ENCODE data around the gene EN1. TPM values are rescaled to one million over a fixed set of nuclear protein-coding genes. Genes with fewer than 3 reads are reported as not detected.
A peak's percentile ranks its signal among the peaks of the same experiment; 100 is the strongest.

The EN1 gene
- total RNA-seq, 1 donor from 2014 or later = not detected

- Mint-ChIP-seq H3K9me3 (ENCODE audit: low read depth) (no peaks in the 10 kb centered on the region), H3K27ac (ENCODE audit: unreplicated experiment) (no peak overlapping the region), H3K27me3 (ENCODE audit: low read depth) (peaks cover 47% of the 10 kb centered on the region), H3K4me1 (ENCODE audit: low read depth) (no peaks in the 10 kb centered on the region), H3K36me3 (ENCODE audit: low read depth) (no peaks in the 10 kb centered on the region), H3K4me3 (ENCODE audit: unreplicated experiment) (no peak overlapping the region)
- no peak for DNase-seq (ENCODE audit: low spot score)
- TF ChIP-seq, protein P1, sequence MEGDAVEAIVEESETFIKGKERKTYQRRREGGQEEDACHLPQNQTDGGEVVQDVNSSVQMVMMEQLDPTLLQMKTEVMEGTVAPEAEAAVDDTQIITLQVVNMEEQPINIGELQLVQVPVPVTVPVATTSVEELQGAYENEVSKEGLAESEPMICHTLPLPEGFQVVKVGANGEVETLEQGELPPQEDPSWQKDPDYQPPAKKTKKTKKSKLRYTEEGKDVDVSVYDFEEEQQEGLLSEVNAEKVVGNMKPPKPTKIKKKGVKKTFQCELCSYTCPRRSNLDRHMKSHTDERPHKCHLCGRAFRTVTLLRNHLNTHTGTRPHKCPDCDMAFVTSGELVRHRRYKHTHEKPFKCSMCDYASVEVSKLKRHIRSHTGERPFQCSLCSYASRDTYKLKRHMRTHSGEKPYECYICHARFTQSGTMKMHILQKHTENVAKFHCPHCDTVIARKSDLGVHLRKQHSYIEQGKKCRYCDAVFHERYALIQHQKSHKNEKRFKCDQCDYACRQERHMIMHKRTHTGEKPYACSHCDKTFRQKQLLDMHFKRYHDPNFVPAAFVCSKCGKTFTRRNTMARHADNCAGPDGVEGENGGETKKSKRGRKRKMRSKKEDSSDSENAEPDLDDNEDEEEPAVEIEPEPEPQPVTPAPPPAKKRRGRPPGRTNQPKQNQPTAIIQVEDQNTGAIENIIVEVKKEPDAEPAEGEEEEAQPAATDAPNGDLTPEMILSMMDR (IDR thresholded peaks at IDR 0.05) = peak; percentile 91
Measured at GRCh38 chr2:118865106-118865505, 17.7 kb upstream of the EN1 start.

- Mint-ChIP-seq H3K9me3 (ENCODE audit: low read depth) (no peaks in the 10 kb centered on the region), H3K4me3 (ENCODE audit: unreplicated experiment) (no peak overlapping the region), H3K27ac (ENCODE audit: unreplicated experiment) (no peak overlapping the region), H3K36me3 (ENCODE audit: low read depth) (no peaks in the 10 kb centered on the region), H3K27me3 (ENCODE audit: low read depth) (peaks cover 51% of the 10 kb centered on the region), H3K4me1 (ENCODE audit: low read depth) (no peaks in the 10 kb centered on the region)
- TF ChIP-seq, protein P1 (IDR thresholded peaks at IDR 0.05) = no peak
- DNase-seq (ENCODE audit: low spot score) = no peak
Measured at GRCh38 chr2:118864207-118864606, 16.8 kb upstream of the EN1 start.

DNA sequence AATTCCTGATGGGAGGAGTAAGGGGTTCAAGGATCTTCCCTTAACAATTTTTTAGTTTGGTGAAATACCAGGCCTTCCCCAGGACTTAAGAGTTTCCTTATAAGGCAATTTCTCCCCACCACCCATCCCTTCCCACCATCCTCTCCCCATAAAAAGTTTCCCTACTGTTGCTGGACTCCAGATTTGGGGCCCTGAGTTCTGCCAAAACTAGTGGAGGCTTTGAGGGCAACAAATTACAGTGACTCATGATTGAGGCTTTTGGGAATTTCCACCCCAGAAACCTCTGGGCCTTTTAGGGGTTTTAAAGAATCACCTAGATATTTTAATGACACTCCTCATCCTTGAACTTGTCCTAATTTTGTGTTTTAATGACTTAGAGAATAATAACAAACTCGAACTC lies 14.3 kb upstream of the EN1 start:
- Mint-ChIP-seq H3K36me3 (ENCODE audit: low read depth) (no peaks in the 10 kb centered on the region), H3K4me3 (ENCODE audit: unreplicated experiment) (no peak overlapping the region), H3K9me3 (ENCODE audit: low read depth) (no peaks in the 10 kb centered on the region), H3K4me1 (ENCODE audit: low read depth) (no peaks in the 10 kb centered on the region), H3K27ac (ENCODE audit: unreplicated experiment) (no peak overlapping the region), H3K27me3 (ENCODE audit: low read depth) (peaks cover 59% of the 10 kb centered on the region)
- no peak for DNase-seq (ENCODE audit: low spot score)
- TF ChIP-seq, protein P1 (IDR thresholded peaks at IDR 0.05) = no peak

GRCh38 chr2:118861242-118861641 lies 13.8 kb upstream of the EN1 start:
- H3K27ac Mint-ChIP-seq (ENCODE audit: unreplicated experiment) = no peak overlapping the region
- no peak overlapping the region for H3K4me3 Mint-ChIP-seq (ENCODE audit: unreplicated experiment)
- TF ChIP-seq, protein P1 (IDR thresholded peaks at IDR 0.05) = no peak
- no peaks in the 10 kb centered on the region for H3K9me3 Mint-ChIP-seq (ENCODE audit: low read depth)
- peaks cover 64% of the 10 kb centered on the region for H3K27me3 Mint-ChIP-seq (ENCODE audit: low read depth)
- H3K4me1 Mint-ChIP-seq (ENCODE audit: low read depth) = peaks cover 1% of the 10 kb centered on the region
- DNase-seq (ENCODE audit: low spot score) = no peak
- H3K36me3 Mint-ChIP-seq (ENCODE audit: low read depth) = no peaks in the 10 kb centered on the region

GRCh38 chr2:118860506-118860905 lies 13.1 kb upstream of the EN1 start:
- Mint-ChIP-seq H3K27ac (ENCODE audit: unreplicated experiment) (no peak overlapping the region), H3K4me1 (ENCODE audit: low read depth) (peaks cover 7% of the 10 kb centered on the region), H3K9me3 (ENCODE audit: low read depth) (no peaks in the 10 kb centered on the region)

More at GRCh38 chr2:118860506-118860905, 13.1 kb upstream of the EN1 start:
- Mint-ChIP-seq H3K4me3 (ENCODE audit: unreplicated experiment) (no peak overlapping the region), H3K36me3 (ENCODE audit: low read depth) (no peaks in the 10 kb centered on the region), H3K27me3 (ENCODE audit: low read depth) (peaks cover 70% of the 10 kb centered on the region)
- DNase-seq (ENCODE audit: low spot score) = no peak
- TF ChIP-seq, protein P1 (IDR thresholded peaks at IDR 0.05) = no peak
